GM12878 (cell line): ENCODE measurements around the gene DLG2. TPM values are rescaled to one million over a fixed set of nuclear protein-coding genes. Genes with fewer than 3 reads are reported as not detected.

Source experiments
- ATAC-seq: fragments of 200-7000 bp; cut with Tn5 transposase; 3 replicates; pipeline ENCODE4 v1.9.1; 2020; ENCODE audit warnings: mild to moderate bottlenecking, moderate library complexity
- BruUV-seq: library from RNA; stranded (reverse); fragments of 400-500 nt; replicated peaks from 2 replicates; lab custom pipeline; 2021; lab: Mats Ljungman, UMichigan
- CTCF ChIA-PET: fragments of 300-600 bp; sonication (Branson Sonifier 250); formaldehyde crosslinking; extraction: SDS; loops from one replicate; lab custom pipeline; 2021; ENCODE audit warnings: inconsistent platforms; lab: Yijun Ruan, JAX
- POLR2A ChIA-PET: fragments of 350-600 bp; formaldehyde crosslinking; extraction: SDS; loops from one replicate; lab custom pipeline; 2021; ENCODE audit warnings: inconsistent platforms; lab: Charles Lee
- RAD21 ChIA-PET: fragments of 300-600 bp; sonication (Branson Sonifier 250); formaldehyde crosslinking; loops from one replicate; lab custom pipeline; 2023; ENCODE audit warnings: antibody characterized with exemption; ENCODE audit not compliant: unreplicated experiment; lab: Charles Lee
- SMC1A ChIA-PET: fragments of 300-600 bp; sonication (Branson Sonifier 250); formaldehyde crosslinking; loops from one replicate; lab custom pipeline; 2023; ENCODE audit not compliant: unreplicated experiment, uncharacterized antibody; lab: Charles Lee
- DNase-seq: peaks from one replicate; pipeline ENCODE4 v3.0.0-alpha.2; 2011; ENCODE audit warnings: low read depth, low spot score
- FAIRE-seq: peaks from 3 replicates; lab custom pipeline; 2011; peaks lifted over from hg19 to GRCh38; lab: Jason Lieb, UNC
- H2AFZ ChIP-seq: 2 replicates; pipeline ENCODE4 v1.6.0; 2011; ENCODE audit warnings: low read depth, low read length, control low read depth; ENCODE audit not compliant: control insufficient read depth
- H3K27ac ChIP-seq: 2 replicates; pipeline ENCODE4 v1.5.1; 2011; ENCODE audit warnings: control low read depth; ENCODE audit not compliant: control insufficient read depth, insufficient read depth
- H3K27me3 ChIP-seq, 2 experiments: replicated peaks in 1 of 2; 2 replicates each; pipeline versions ENCODE4 v1.6.0 to v1.6.1; 2011; ENCODE audit warnings: low read length in 1 of 2; ENCODE audit not compliant: control insufficient read depth in 2 of 2, insufficient read depth in 2 of 2
- H3K36me3 ChIP-seq, 2 experiments: 2 replicates each; pipeline ENCODE4 v1.5.1; 2011; ENCODE audit warnings: low read length in 1 of 2; ENCODE audit not compliant: control insufficient read depth in 2 of 2, insufficient read depth in 2 of 2
- H3K4me1 ChIP-seq: 2 replicates; pipeline ENCODE4 v1.6.1; 2011; ENCODE audit warnings: mild to moderate bottlenecking, low read length, moderate library complexity, mixed read lengths; ENCODE audit not compliant: control insufficient read depth, insufficient read depth
- H3K4me2 ChIP-seq: 2 replicates; pipeline ENCODE4 v1.6.0; 2011; ENCODE audit warnings: control low read depth; ENCODE audit not compliant: control insufficient read depth, insufficient read depth
- H3K4me3 ChIP-seq: fragments of 200-600 bp; sonication (generic); 2 replicates; pipeline ENCODE4 v1.5.1; 2016
- H3K79me2 ChIP-seq: 2 replicates; pipeline ENCODE4 v1.6.0; 2011; ENCODE audit warnings: low read length; ENCODE audit not compliant: control insufficient read depth, insufficient read depth
- H3K9ac ChIP-seq: 2 replicates; pipeline ENCODE4 v1.8.0; 2011; ENCODE audit warnings: low read length, control low read depth, mixed read lengths; ENCODE audit not compliant: control insufficient read depth, insufficient read depth
- H3K9me3 ChIP-seq: replicated peaks from 3 replicates; pipeline ENCODE4 v1.5.1; 2011; ENCODE audit warnings: mild to moderate bottlenecking, low read length; ENCODE audit not compliant: control insufficient read depth, insufficient read depth
- H4K20me1 ChIP-seq: 2 replicates; pipeline ENCODE4 v1.6.0; 2011; ENCODE audit not compliant: control insufficient read depth, insufficient read depth
- CHD2 ChIP-seq: IDR thresholded peaks from 2 replicates; pipeline ENCODE4 v1.6.1; 2011; ENCODE audit warnings: low read depth, low read length, improper control_type of control experiment, borderline replicate concordance
- EP300 ChIP-seq, 2 experiments: fragments of 150-350 bp in 1 of 2; IDR thresholded peaks; 2 replicates each; pipeline ENCODE4 v1.6.1; 2011 to 2012; ENCODE audit warnings: low read depth in 2 of 2, low read length in 2 of 2, borderline replicate concordance in 1 of 2, improper control_type of control experiment in 1 of 2, inconsistent platforms in 1 of 2; ENCODE audit not compliant: control insufficient read depth in 1 of 2
- JUNB ChIP-seq: IDR thresholded peaks from 2 replicates; pipeline ENCODE4 v1.6.1; 2016; ENCODE audit warnings: antibody characterized with exemption, mild to moderate bottlenecking
- MTA2 ChIP-seq: fragments of 450-650 bp; IDR thresholded peaks from 2 replicates; pipeline ENCODE4 v1.6.1; 2016; ENCODE audit warnings: low read depth, mild to moderate bottlenecking, moderate library complexity
- MXI1 ChIP-seq: fragments of 150-350 bp; IDR thresholded peaks from 2 replicates; pipeline ENCODE4 v1.6.1; 2011; ENCODE audit warnings: low read depth, mild to moderate bottlenecking, inconsistent platforms, low read length, improper control_type of control experiment
- NKRF ChIP-seq: fragments of 450-650 bp; conservative IDR thresholded peaks from 2 replicates; pipeline ENCODE4 v1.6.1; 2017; ENCODE audit warnings: mild to moderate bottlenecking, moderate library complexity
- POLR2AphosphoS5 ChIP-seq: IDR thresholded peaks from 2 replicates; pipeline ENCODE4 v1.6.1; 2011; ENCODE audit warnings: mild to moderate bottlenecking, low read length, inconsistent platforms
- POU2F2 ChIP-seq: IDR thresholded peaks from 3 replicates; pipeline ENCODE4 v1.6.1; 2011; ENCODE audit warnings: low read depth, mild to moderate bottlenecking, low read length, borderline replicate concordance
- RELA ChIP-seq: fragments of 450-650 bp; IDR thresholded peaks from 2 replicates; pipeline ENCODE4 v1.8.0; 2014; ENCODE audit warnings: borderline replicate concordance; ENCODE audit not compliant: partially characterized antibody
- SMAD1 ChIP-seq: fragments of 450-650 bp; IDR thresholded peaks from 2 replicates; pipeline ENCODE4 v1.6.1; 2018; ENCODE audit warnings: mild to moderate bottlenecking, low read depth; ENCODE audit not compliant: partially characterized antibody
- ZNF592 ChIP-seq: fragments of 450-650 bp; IDR thresholded peaks from 2 replicates; pipeline ENCODE4 v1.6.1; 2017; ENCODE audit warnings: mild to moderate bottlenecking, moderate library complexity
- WGBS: methylation state at CpG from one replicate; pipeline ENCODE4 v1.1.6; 2016; ENCODE audit warnings: low lambda C conversion rate; ENCODE audit not compliant: insufficient replicate concordance, insufficient coverage; ENCODE audit errors: missing lambda C conversion rate; 5-methylcytosine and 5-hydroxymethylcytosine counted together
- in situ Hi-C: fragments of 300-500 bp; cut with MboI; formaldehyde crosslinking; loops from 9 replicates; pipeline ENCODE4 v1.14.3; 2018; ENCODE audit warnings: mixed read lengths
- intact Hi-C: fragments of 100-400 bp; cut with micrococcal nuclease; formaldehyde crosslinking; loops from one replicate; pipeline ENCODE4 v1.14.2; 2022; ENCODE audit not compliant: unreplicated experiment
- polyA plus RNA-seq, 11 experiments: library from polyadenylated mRNA; depleted of rRNA in 4 of 11; unstranded in 6 of 11; stranded (reverse) in 5 of 11; fragments of >200 nt; fragmentation: Nextera tagmentation in 4 of 11; fragmentation: Illumina TruSeq in 1 of 11; extraction: Ambion mirVana in 4 of 11; extraction: Trizol in 1 of 11; gene quantifications; 1 replicate in 1 of 11; 2 replicates in 10 of 11; pipeline versions ENCODE4 v1.2.1 to v1.2.3, GENCODE V29; 2011 to 2016; ENCODE audit warnings: inconsistent platforms in 2 of 11, missing spikeins in 2 of 11, low read depth in 1 of 11
- total RNA-seq, 4 experiments: library from RNA; depleted of rRNA in 3 of 4; stranded (reverse); fragments of >200 nt in 3 of 4; fragmentation: Illumina TruSeq in 1 of 4; extraction: Trizol in 1 of 4; gene quantifications; 2 replicates each; pipeline versions ENCODE4 v1.2.1 to v1.2.3, GENCODE V29; 2013 to 2021

The DLG2 gene
- total and polyA plus RNA-seq, 10 of the 15 experiments (the other 5 are each of a cell fraction or from before 2014, with no cell fraction given), result 0.09 to 0.98 (median 0.35) TPM

GRCh38 chr11:85525686-85526085 lies 101.5 kb downstream of the DLG2 start:
- no peaks in the 10 kb centered on the region for H3K36me3 ChIP-seq
- no peaks in the 10 kb centered on the region; the same call in 2 of the 3 replicates for H3K9me3 ChIP-seq
- no TSS peak for BruUV-seq
- FAIRE-seq (no peak), DNase-seq (no peak), ATAC-seq (no peak)
- H4K20me1 ChIP-seq, result no peaks in the 10 kb centered on the region
- RAD21 ChIA-PET, result no interaction called here
- H3K79me2 ChIP-seq, result no peaks in the 10 kb centered on the region
- H3K4me2 ChIP-seq, result no peak overlapping the region
- no peak overlapping the region for H2AFZ ChIP-seq
- in situ Hi-C loops (no loop called here), intact Hi-C loops (no loop called here)
- no peak overlapping the region for H3K9ac ChIP-seq
- 46% methylated on average over 3 of the region's 3 CpGs for WGBS
- no peaks in the 10 kb centered on the region for H3K27me3 ChIP-seq
- no peaks in the 10 kb centered on the region for H3K4me1 ChIP-seq
- POLR2A ChIA-PET, result no interaction called here
- CTCF ChIA-PET, result no interaction called here
- no peak overlapping the region for H3K27ac ChIP-seq
- H3K4me3 ChIP-seq, result no peak overlapping the region
- SMC1A ChIA-PET, result no interaction called here
- TF ChIP-seq MTA2 (no peak), EP300 (IDR thresholded peaks at IDR 0.05; ENCODE audit: borderline replicate concordance in 1 of 2, control insufficient read depth in 1 of 2, low read depth in 2 of 2, low read length in 2 of 2) (no peak), MXI1 (no peak), NKRF (no peak), JUNB (no peak), ZNF592 (no peak), RELA (no peak), SMAD1 (no peak), CHD2 (no peak), POLR2AphosphoS5 (no peak), POU2F2 (no peak)
